ENCODE measurements around the gene GYPC. TPM values are rescaled to one million over a fixed set of nuclear protein-coding genes. Genes with fewer than 3 reads are reported as not detected.

The GYPC gene
- total RNA-seq, 1 experiment from 2014 or later: 13.6 TPM

GRCh38 chr2:126649101-126649500, 6.9 kb upstream of the GYPC start:
- H3K18ac ChIP-seq (ENCODE audit: insufficient read length, low read depth, low read length): no peak overlapping the region
- no peak overlapping the region for H2BK5ac ChIP-seq (ENCODE audit: insufficient read length, low read length)
- H2AFZ ChIP-seq (ENCODE audit: low read length): no peak overlapping the region
- TF ChIP-seq, protein P1, sequence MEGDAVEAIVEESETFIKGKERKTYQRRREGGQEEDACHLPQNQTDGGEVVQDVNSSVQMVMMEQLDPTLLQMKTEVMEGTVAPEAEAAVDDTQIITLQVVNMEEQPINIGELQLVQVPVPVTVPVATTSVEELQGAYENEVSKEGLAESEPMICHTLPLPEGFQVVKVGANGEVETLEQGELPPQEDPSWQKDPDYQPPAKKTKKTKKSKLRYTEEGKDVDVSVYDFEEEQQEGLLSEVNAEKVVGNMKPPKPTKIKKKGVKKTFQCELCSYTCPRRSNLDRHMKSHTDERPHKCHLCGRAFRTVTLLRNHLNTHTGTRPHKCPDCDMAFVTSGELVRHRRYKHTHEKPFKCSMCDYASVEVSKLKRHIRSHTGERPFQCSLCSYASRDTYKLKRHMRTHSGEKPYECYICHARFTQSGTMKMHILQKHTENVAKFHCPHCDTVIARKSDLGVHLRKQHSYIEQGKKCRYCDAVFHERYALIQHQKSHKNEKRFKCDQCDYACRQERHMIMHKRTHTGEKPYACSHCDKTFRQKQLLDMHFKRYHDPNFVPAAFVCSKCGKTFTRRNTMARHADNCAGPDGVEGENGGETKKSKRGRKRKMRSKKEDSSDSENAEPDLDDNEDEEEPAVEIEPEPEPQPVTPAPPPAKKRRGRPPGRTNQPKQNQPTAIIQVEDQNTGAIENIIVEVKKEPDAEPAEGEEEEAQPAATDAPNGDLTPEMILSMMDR (conservative IDR thresholded peaks at IDR 0.05): no peak
- peaks cover 3 to 6% of the 10 kb centered on the region in 2 experiments; a peak in 3 of 4 replicates for H3K4me1 Mint-ChIP-seq
- no peak overlapping the region for H2BK15ac ChIP-seq (ENCODE audit: low read depth, low read length)
- H4K5ac ChIP-seq (ENCODE audit: insufficient read length, low read depth, low read length): no peak overlapping the region
- DNase-seq: no peak
- H4K8ac ChIP-seq (replicated peaks; ENCODE audit: insufficient read length, low read depth, low read length): no peak overlapping the region
- H3K9ac ChIP-seq (ENCODE audit: extremely low read depth, insufficient read length, low read length): no peak overlapping the region
- H3K27ac ChIP-seq (ENCODE audit: insufficient read length, low read depth, low read length): no peak overlapping the region
- no peak overlapping the region for H2BK20ac ChIP-seq (ENCODE audit: low read depth, low read length, poor library complexity, severe bottlenecking)
- H2AK5ac ChIP-seq (ENCODE audit: insufficient read length, low read length): no peak overlapping the region
- H3K79me2 ChIP-seq (ENCODE audit: insufficient read depth, low read length): no peaks in the 10 kb centered on the region
- no peak overlapping the region for H3K4me2 ChIP-seq (ENCODE audit: insufficient read depth, insufficient read length, low read length)
- no peaks in the 10 kb centered on the region for H3K23me2 ChIP-seq (ENCODE audit: insufficient read length, low read depth, low read length, poor library complexity, severe bottlenecking)
- H3T11ph ChIP-seq (ENCODE audit: low read length): no peak overlapping the region
- H3K27me3 Mint-ChIP-seq (ENCODE audit: low read depth): peaks cover 2% of the 10 kb centered on the region; the same call in 1 of the 2 replicates
- H4K20me1 ChIP-seq (ENCODE audit: control insufficient read depth, insufficient read depth, insufficient read length): no peaks in the 10 kb centered on the region
- H3K23ac ChIP-seq (ENCODE audit: insufficient read length, low read depth, low read length): no peak overlapping the region
- no peaks in the 10 kb centered on the region for H3K79me1 ChIP-seq (ENCODE audit: insufficient read depth, low read depth, low read length, poor library complexity, severe bottlenecking)
- H3K4me3 Mint-ChIP-seq: no peak overlapping the region
- H3K36me3 Mint-ChIP-seq (ENCODE audit: insufficient read depth in 1 of 3, low read depth in 3 of 3): no peaks in the 10 kb centered on the region
- no peak overlapping the region for H3K4ac ChIP-seq (ENCODE audit: low read depth, low read length)
- no peak overlapping the region for H3K14ac ChIP-seq (ENCODE audit: insufficient read depth, low read length)
- H3K27ac Mint-ChIP-seq: no peak overlapping the region
- H4K91ac ChIP-seq (ENCODE audit: insufficient read length, low read depth, low read length): no peak overlapping the region
- no CpG with 5 or more reads among the region's 1 CpG for WGBS (ENCODE audit: extremely low coverage, insufficient read length, low lambda C conversion rate)
- no peak overlapping the region for H3K56ac ChIP-seq (ENCODE audit: insufficient read length, low read depth, low read length)
- no peaks in the 10 kb centered on the region for H3K4me1 ChIP-seq (ENCODE audit: insufficient read depth, low read length)
- peaks cover 0 to 5% of the 10 kb centered on the region in 2 experiments; a peak in 3 of 5 replicates for H3K9me3 Mint-ChIP-seq
- H3K27me3 ChIP-seq (ENCODE audit: insufficient read depth, low read length): no peaks in the 10 kb centered on the region
- no peak overlapping the region for H2BK12ac ChIP-seq (ENCODE audit: insufficient read length, low read depth, low read length)
- H3K9me3 ChIP-seq (ENCODE audit: control insufficient read depth, low read depth, low read length): no peaks in the 10 kb centered on the region
- H2BK120ac ChIP-seq (ENCODE audit: low read depth, low read length, poor library complexity, severe bottlenecking): no peak overlapping the region
